Measurements from ENCODE around the gene ACIN1. TPM values are rescaled to one million over a fixed set of nuclear protein-coding genes. Genes with fewer than 3 reads are reported as not detected.
A peak's percentile ranks its signal among the peaks of the same experiment; 100 is the strongest.

The ACIN1 gene
- total RNA-seq, 1 experiment from 2014 or later, result 333 TPM

- H4K5ac ChIP-seq (ENCODE audit: insufficient read length, low read depth, low read length), result no peak overlapping the region
- no peak overlapping the region for H2BK12ac ChIP-seq (ENCODE audit: insufficient read length, low read depth, low read length)
- TF ChIP-seq CTCF (conservative IDR thresholded peaks at IDR 0.05), result no peak
- WGBS (ENCODE audit: extremely low coverage, insufficient read length, low lambda C conversion rate), result no CpG with 5 or more reads among the region's 6 CpGs
- H2BK15ac ChIP-seq (ENCODE audit: low read depth, low read length), result no peak overlapping the region
- H3K27ac Mint-ChIP-seq, result peak overlapping the region in 1 of 3 experiments; percentile 36; a peak in 3 of 7 replicates
- no peaks in the 10 kb centered on the region for H3K9me3 ChIP-seq (ENCODE audit: control insufficient read depth, low read depth, low read length)
- no peak overlapping the region for H3K4ac ChIP-seq (ENCODE audit: low read depth, low read length)
- H3K18ac ChIP-seq (ENCODE audit: insufficient read length, low read depth, low read length), result no peak overlapping the region
- H3K14ac ChIP-seq (ENCODE audit: insufficient read depth, low read length), result no peak overlapping the region
- H3K79me2 ChIP-seq (ENCODE audit: insufficient read depth, low read length), result no peaks in the 10 kb centered on the region
- no peak overlapping the region for H4K8ac ChIP-seq (replicated peaks; ENCODE audit: insufficient read length, low read depth, low read length)
- no peaks in the 10 kb centered on the region for H3K79me1 ChIP-seq (ENCODE audit: insufficient read depth, low read depth, low read length, poor library complexity, severe bottlenecking)
- peaks cover 7 to 17% (median 16%) of the 10 kb centered on the region in 3 experiments for H3K36me3 Mint-ChIP-seq (ENCODE audit: insufficient read depth in 1 of 3, low read depth in 3 of 3)
- H4K91ac ChIP-seq (ENCODE audit: insufficient read length, low read depth, low read length), result no peak overlapping the region
- H4K20me1 ChIP-seq (ENCODE audit: control insufficient read depth, insufficient read depth, insufficient read length), result no peaks in the 10 kb centered on the region
- no peak overlapping the region for H3K23ac ChIP-seq (ENCODE audit: insufficient read length, low read depth, low read length)
- H3K9ac ChIP-seq (ENCODE audit: extremely low read depth, insufficient read length, low read length), result no peak overlapping the region
- H3K4me1 Mint-ChIP-seq, result peaks cover 6 to 15% of the 10 kb centered on the region in 2 experiments
- no peak overlapping the region for H3K4me2 ChIP-seq (ENCODE audit: insufficient read depth, insufficient read length, low read length)
- H3K27me3 ChIP-seq (ENCODE audit: insufficient read depth, low read length), result no peaks in the 10 kb centered on the region
- no peak overlapping the region for H3K56ac ChIP-seq (ENCODE audit: insufficient read length, low read depth, low read length)
- H2BK120ac ChIP-seq (ENCODE audit: low read depth, low read length, poor library complexity, severe bottlenecking), result no peak overlapping the region
- no peak overlapping the region for H2BK5ac ChIP-seq (ENCODE audit: insufficient read length, low read length)
- no peak overlapping the region for H2BK20ac ChIP-seq (ENCODE audit: low read depth, low read length, poor library complexity, severe bottlenecking)
- no peak overlapping the region for H3K4me3 Mint-ChIP-seq
- H2AFZ ChIP-seq (ENCODE audit: low read length), result no peak overlapping the region
- H3T11ph ChIP-seq (ENCODE audit: low read length), result no peak overlapping the region
- no peak overlapping the region for H2AK5ac ChIP-seq (ENCODE audit: insufficient read length, low read length)
- peaks cover 1% of the 10 kb centered on the region; the same call in 1 of the 2 replicates for H3K27me3 Mint-ChIP-seq (ENCODE audit: low read depth)
- no peaks in the 10 kb centered on the region for H3K4me1 ChIP-seq (ENCODE audit: insufficient read depth, low read length)
- H3K23me2 ChIP-seq (ENCODE audit: insufficient read length, low read depth, low read length, poor library complexity, severe bottlenecking), result no peaks in the 10 kb centered on the region
- H3K27ac ChIP-seq (ENCODE audit: insufficient read length, low read depth, low read length), result no peak overlapping the region
- DNase-seq, result no peak
- no peaks in the 10 kb centered on the region for H3K9me3 Mint-ChIP-seq
These were observed 47.8 kb downstream of the ACIN1 start for GRCh38 chr14:23047034-23047634.
